ENCODE data around the gene NAV1.
"Not testable (repeated sequence)": the region's sequence is repeated elsewhere in the genome, so short reads cannot be mapped to it uniquely, and the experiment has no call there.

Gene NAV1

GRCh38 chr1:201504799-201505502 is 34.0 kb upstream of the NAV1 start:
- DNase-seq: no peak

- no peak for DNase-seq
Observed at GRCh38 chr1:201505503-201505890, 33.4 kb upstream of the NAV1 start.

GRCh38 chr1:201506092-201506491 is 32.8 kb upstream of the NAV1 start:
- no peak for DNase-seq

GRCh38 chr1:201506557-201507359 is 32.2 kb upstream of the NAV1 start, which contains the start of gene CSRP1:
Gene CSRP1 (minus strand): TSS chr1:201507123. CDS start chr1:201496303, 10,820 bp downstream.
- peak; percentile 84 for DNase-seq

GRCh38 chr1:201507360-201507675 is 31.6 kb upstream of the NAV1 start:
- no peak for DNase-seq

GRCh38 chr1:201508809-201509208 is 30.1 kb upstream of the NAV1 start:
- no peak for DNase-seq

GRCh38 chr1:201509601-201510374 is 29.1 kb upstream of the NAV1 start:
- DNase-seq: no peak

- DNase-seq: no peak
Observed at GRCh38 chr1:201510734-201511133, 28.2 kb upstream of the NAV1 start.

- DNase-seq: no peak
Observed at GRCh38 chr1:201511396-201511940, 27.5 kb upstream of the NAV1 start.

GRCh38 chr1:201511941-201512539 is 26.9 kb upstream of the NAV1 start:
- DNase-seq: no peak

- no peak for DNase-seq
Observed at GRCh38 chr1:201513498-201514243, 25.3 kb upstream of the NAV1 start.

- DNase-seq: no peak
Observed at GRCh38 chr1:201514466-201514865, 24.5 kb upstream of the NAV1 start.

- no peak for DNase-seq
Observed at GRCh38 chr1:201515062-201515750, 23.7 kb upstream of the NAV1 start.

- DNase-seq: no peak
Observed at GRCh38 chr1:201515895-201516294, 23.0 kb upstream of the NAV1 start.

GRCh38 chr1:201516511-201517127 is 22.3 kb upstream of the NAV1 start:
- no peak for DNase-seq

- DNase-seq: no peak
Observed at GRCh38 chr1:201517631-201518030, 21.3 kb upstream of the NAV1 start.

- DNase-seq: no peak
Observed at GRCh38 chr1:201518071-201518470, 20.9 kb upstream of the NAV1 start.

GRCh38 chr1:201520046-201520575 is 18.8 kb upstream of the NAV1 start:
- not testable (repeated sequence) for DNase-seq

- no peak for DNase-seq
Observed at GRCh38 chr1:201525193-201525778, 13.6 kb upstream of the NAV1 start.

GRCh38 chr1:201527879-201528278 is 11.0 kb upstream of the NAV1 start:
- no peak for DNase-seq

Measured in activated T-cell treated with anti-CD3 and anti-CD28 coated beads, Interleukin-2, amount 50 U/mL, for 1 hour (primary cell).